Neural cell (in vitro differentiated cells): ENCODE measurements around the gene WRNIP1. TPM values are rescaled to one million over a fixed set of nuclear protein-coding genes. Genes with fewer than 3 reads are reported as not detected.
"Not testable (repeated sequence)": the region's sequence is repeated elsewhere in the genome, so short reads cannot be mapped to it uniquely, and the experiment has no call there.

Source experiments
- H2AFZ ChIP-seq: fragments of 200-600, 300-800 bp; sonication (generic), shearing (Covaris generic); 2 replicates; pipeline ENCODE4 v1.6.0; 2014; ENCODE audit warnings: low read depth, mild to moderate bottlenecking, antibody characterized with exemption, low read length, moderate library complexity
- H3F3A ChIP-seq: fragments of 200-600 bp; shearing (Covaris generic); 2 replicates; pipeline ENCODE4 v1.6.1; 2016; ENCODE audit warnings: mild to moderate bottlenecking, moderate library complexity, mixed read lengths, antibody characterized with exemption, low read length; ENCODE audit not compliant: insufficient read depth, poor library complexity, severe bottlenecking
- H3K27ac ChIP-seq: fragments of 200-600, 300-800 bp; sonication (generic), shearing (Covaris generic); 2 replicates; pipeline ENCODE4 v1.5.1; 2014; ENCODE audit warnings: mild to moderate bottlenecking, low read length, moderate library complexity
- H3K27me3 ChIP-seq: fragments of 300-800, 200-600 bp; sonication (generic), shearing (Covaris generic); 2 replicates; pipeline ENCODE4 v1.6.0; 2014; ENCODE audit warnings: mild to moderate bottlenecking, low read depth, low read length, moderate library complexity; ENCODE audit not compliant: insufficient read depth
- H3K36me3 ChIP-seq: fragments of 300-800, 200-600 bp; sonication (generic), shearing (Covaris generic); 2 replicates; pipeline ENCODE4 v1.5.1; 2014; ENCODE audit warnings: mild to moderate bottlenecking, antibody characterized with exemption, low read length, moderate library complexity; ENCODE audit not compliant: insufficient read depth
- H3K4me2 ChIP-seq: fragments of 300-800, 200-600 bp; sonication (generic), shearing (Covaris generic); 2 replicates; pipeline ENCODE4 v1.6.0; 2014; ENCODE audit warnings: mild to moderate bottlenecking, low read length
- H3K4me3 ChIP-seq: fragments of 300-800, 200-600 bp; sonication (generic), shearing (Covaris generic); 2 replicates; pipeline ENCODE4 v1.5.1; 2014; ENCODE audit warnings: mild to moderate bottlenecking, low read length, moderate library complexity
- H3K79me2 ChIP-seq: fragments of 200-600 bp; shearing (Covaris generic); replicated peaks from 2 replicates; pipeline ENCODE4 v1.6.0; 2014; ENCODE audit warnings: mild to moderate bottlenecking, low read length, moderate library complexity; ENCODE audit not compliant: insufficient read depth
- H3K9ac ChIP-seq: fragments of 300-800, 200-600 bp; sonication (generic), shearing (Covaris generic); 2 replicates; pipeline ENCODE4 v1.6.1; 2016; ENCODE audit warnings: mild to moderate bottlenecking, low read length, mixed read lengths
- H3K9me2 ChIP-seq: fragments of 200-600 bp; shearing (Covaris generic); 2 replicates; pipeline ENCODE4 v1.6.1; 2016; ENCODE audit warnings: mild to moderate bottlenecking, low read length, mixed read lengths; ENCODE audit not compliant: insufficient read depth
- H3K9me3 ChIP-seq: fragments of 200-600, 300-800 bp; sonication (generic), shearing (Covaris generic); 2 replicates; pipeline ENCODE4 v1.6.1; 2016; ENCODE audit warnings: mild to moderate bottlenecking, mixed run types, low read length, moderate library complexity, mixed read lengths
- H4K20me1 ChIP-seq: fragments of 200-600 bp; shearing (Covaris generic); 2 replicates; pipeline ENCODE4 v1.6.1; 2016; ENCODE audit warnings: mild to moderate bottlenecking, mixed run types; ENCODE audit not compliant: insufficient read depth
- CTCF ChIP-seq: fragments of 450-650 bp; IDR thresholded peaks from 2 replicates; pipeline ENCODE4 v1.5.1; 2014; ENCODE audit warnings: antibody characterized with exemption, mild to moderate bottlenecking, moderate library complexity; ENCODE audit not compliant: poor library complexity, severe bottlenecking
- EP300 ChIP-seq: fragments of 450-650 bp; conservative IDR thresholded peaks from 2 replicates; pipeline ENCODE4 v1.6.1; 2014; ENCODE audit warnings: antibody characterized with exemption, mild to moderate bottlenecking, moderate library complexity; ENCODE audit not compliant: poor library complexity, severe bottlenecking
- EZH2 ChIP-seq: fragments of 200-600, 300-800 bp; shearing (Covaris generic), sonication (generic); IDR thresholded peaks from 2 replicates; pipeline ENCODE4 v1.6.1; 2014; ENCODE audit warnings: antibody characterized with exemption, low read length, borderline replicate concordance, mild to moderate bottlenecking; ENCODE audit not compliant: insufficient read depth, poor library complexity, severe bottlenecking
- MXI1 ChIP-seq: fragments of 450-650 bp; conservative IDR thresholded peaks from 2 replicates; pipeline ENCODE4 v1.6.1; 2014; ENCODE audit warnings: antibody characterized with exemption, mild to moderate bottlenecking; ENCODE audit not compliant: poor library complexity, severe bottlenecking
- POLR2AphosphoS5 ChIP-seq: IDR thresholded peaks from 2 replicates; pipeline ENCODE4 v1.6.1; 2012
- RAD21 ChIP-seq: fragments of 450-650 bp; conservative IDR thresholded peaks from 2 replicates; pipeline ENCODE4 v1.6.1; 2014; ENCODE audit warnings: antibody characterized with exemption, mild to moderate bottlenecking, moderate library complexity
- SMC3 ChIP-seq: fragments of 450-650 bp; conservative IDR thresholded peaks from 2 replicates; pipeline ENCODE4 v1.6.1; 2014; ENCODE audit warnings: antibody characterized with exemption, mild to moderate bottlenecking, moderate library complexity; ENCODE audit not compliant: poor library complexity
- TAF1 ChIP-seq: IDR thresholded peaks from 2 replicates; pipeline ENCODE4 v1.6.1; 2012; ENCODE audit warnings: low read depth
- polyA plus RNA-seq: library from polyadenylated mRNA; depleted of rRNA; stranded (reverse); fragments of >200 nt; gene quantifications from 2 replicates; pipeline ENCODE4 v1.2.3, GENCODE V29; 2014
- TF ChIP-seq, protein P1 (sequence below): IDR thresholded peaks from 2 replicates; pipeline ENCODE4 v1.6.1; 2012; ENCODE audit warnings: borderline replicate concordance

WRNIP1 gene
- polyA plus RNA-seq, 1 donor from 2014 or later: 93.7 TPM

GRCh38 chr6:2800552-2801316 lies 35.5 kb downstream of the WRNIP1 start:
- Histone ChIP-seq H3F3A (no peaks in the 10 kb centered on the region), H3K4me3 (no peak overlapping the region), H3K9ac (no peak overlapping the region), H2AFZ (no peak overlapping the region), H3K27ac (no peak overlapping the region), H3K4me2 (no peak overlapping the region), H3K9me3 (no peaks in the 10 kb centered on the region), H3K9me2 (no peaks in the 10 kb centered on the region), H3K27me3 (no peaks in the 10 kb centered on the region), H3K36me3 (no peaks in the 10 kb centered on the region), H4K20me1 (no peaks in the 10 kb centered on the region), H3K79me2 (no peaks in the 10 kb centered on the region)
- TF ChIP-seq RAD21 (no peak), SMC3 (no peak), TAF1 (no peak), EP300 (no peak), EZH2 (no peak), MXI1 (no peak), CTCF (no peak), POLR2AphosphoS5 (no peak)
- TF ChIP-seq, protein P1, sequence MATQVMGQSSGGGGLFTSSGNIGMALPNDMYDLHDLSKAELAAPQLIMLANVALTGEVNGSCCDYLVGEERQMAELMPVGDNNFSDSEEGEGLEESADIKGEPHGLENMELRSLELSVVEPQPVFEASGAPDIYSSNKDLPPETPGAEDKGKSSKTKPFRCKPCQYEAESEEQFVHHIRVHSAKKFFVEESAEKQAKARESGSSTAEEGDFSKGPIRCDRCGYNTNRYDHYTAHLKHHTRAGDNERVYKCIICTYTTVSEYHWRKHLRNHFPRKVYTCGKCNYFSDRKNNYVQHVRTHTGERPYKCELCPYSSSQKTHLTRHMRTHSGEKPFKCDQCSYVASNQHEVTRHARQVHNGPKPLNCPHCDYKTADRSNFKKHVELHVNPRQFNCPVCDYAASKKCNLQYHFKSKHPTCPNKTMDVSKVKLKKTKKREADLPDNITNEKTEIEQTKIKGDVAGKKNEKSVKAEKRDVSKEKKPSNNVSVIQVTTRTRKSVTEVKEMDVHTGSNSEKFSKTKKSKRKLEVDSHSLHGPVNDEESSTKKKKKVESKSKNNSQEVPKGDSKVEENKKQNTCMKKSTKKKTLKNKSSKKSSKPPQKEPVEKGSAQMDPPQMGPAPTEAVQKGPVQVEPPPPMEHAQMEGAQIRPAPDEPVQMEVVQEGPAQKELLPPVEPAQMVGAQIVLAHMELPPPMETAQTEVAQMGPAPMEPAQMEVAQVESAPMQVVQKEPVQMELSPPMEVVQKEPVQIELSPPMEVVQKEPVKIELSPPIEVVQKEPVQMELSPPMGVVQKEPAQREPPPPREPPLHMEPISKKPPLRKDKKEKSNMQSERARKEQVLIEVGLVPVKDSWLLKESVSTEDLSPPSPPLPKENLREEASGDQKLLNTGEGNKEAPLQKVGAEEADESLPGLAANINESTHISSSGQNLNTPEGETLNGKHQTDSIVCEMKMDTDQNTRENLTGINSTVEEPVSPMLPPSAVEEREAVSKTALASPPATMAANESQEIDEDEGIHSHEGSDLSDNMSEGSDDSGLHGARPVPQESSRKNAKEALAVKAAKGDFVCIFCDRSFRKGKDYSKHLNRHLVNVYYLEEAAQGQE: no peak

DNA sequence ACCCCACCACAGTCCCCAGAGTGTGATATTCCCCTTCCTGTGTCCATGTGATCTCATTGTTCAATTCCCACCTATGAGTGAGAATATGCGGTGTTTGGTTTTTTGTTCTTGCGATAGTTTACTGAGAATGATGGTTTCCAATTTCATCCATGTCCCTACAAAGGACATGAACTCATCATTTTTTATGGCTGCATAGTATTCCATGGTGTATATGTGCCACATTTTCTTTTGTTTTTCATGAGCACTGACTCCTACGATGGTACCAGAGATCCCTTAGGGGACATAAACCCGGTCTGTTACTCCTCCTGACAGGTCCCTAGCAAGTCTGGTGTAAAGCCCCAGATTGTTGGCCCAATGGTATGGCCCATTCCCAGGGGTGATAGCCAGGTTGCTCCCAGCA lies 36.5 kb downstream of the WRNIP1 start:
- H3K79me2 ChIP-seq, H3K4me2 ChIP-seq, H3K27me3 ChIP-seq, H3K4me3 ChIP-seq, H3K9me3 ChIP-seq, H4K20me1 ChIP-seq, H3K9me2 ChIP-seq, H3K9ac ChIP-seq, H2AFZ ChIP-seq, H3F3A ChIP-seq, H3K36me3 ChIP-seq, H3K27ac ChIP-seq: not testable (repeated sequence)
